NCI-H82 treated with DMSO at 0.1 percent for 48 hours (cell line): Measurements from ENCODE around the gene STAB1.

Source experiments
- DNase-seq: peaks from one replicate; lab custom pipeline; 2025; ENCODE audit not compliant: unreplicated experiment; lab: John Stamatoyannopoulos, UW

The STAB1 gene

DNA sequence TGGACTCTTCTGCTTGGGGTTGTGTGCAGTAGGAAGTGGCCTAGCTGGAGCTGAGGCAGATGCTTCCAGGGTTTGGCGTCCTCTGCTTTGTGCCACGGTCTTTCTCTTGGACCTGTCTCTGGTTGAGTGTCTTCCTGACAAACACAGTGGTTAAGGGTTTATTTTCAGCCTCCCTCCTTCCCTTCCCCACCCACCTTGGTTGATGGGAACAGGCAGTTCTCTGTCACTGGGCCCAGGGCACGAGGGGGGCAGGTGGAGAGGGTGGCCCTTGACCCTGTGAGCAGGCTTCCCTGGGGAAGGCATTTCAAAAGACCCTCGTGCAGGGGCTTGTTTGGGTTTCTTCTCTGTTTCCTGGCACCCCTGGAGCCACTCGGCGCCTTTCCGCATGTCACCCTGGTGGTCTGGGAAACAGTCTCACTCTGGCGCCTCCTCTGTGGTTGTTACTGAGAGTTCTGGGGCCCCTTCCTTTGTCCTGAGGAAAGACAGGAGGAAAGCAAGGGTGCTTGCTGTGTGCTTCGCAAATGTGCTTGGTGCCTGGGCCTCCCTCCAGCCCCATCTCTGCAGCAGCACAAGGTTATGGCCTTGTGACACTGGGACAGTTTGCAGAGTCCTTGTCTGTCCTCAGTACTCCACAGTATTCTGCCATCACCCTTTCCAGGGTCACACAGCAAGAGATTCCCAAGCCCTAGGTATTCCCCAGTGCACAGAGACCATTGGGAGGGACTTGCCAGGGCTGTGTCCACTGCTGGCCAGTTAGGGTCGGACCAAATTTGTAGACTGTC is 10.3 kb upstream of the STAB1 start:
- no peak for DNase-seq

DNA sequence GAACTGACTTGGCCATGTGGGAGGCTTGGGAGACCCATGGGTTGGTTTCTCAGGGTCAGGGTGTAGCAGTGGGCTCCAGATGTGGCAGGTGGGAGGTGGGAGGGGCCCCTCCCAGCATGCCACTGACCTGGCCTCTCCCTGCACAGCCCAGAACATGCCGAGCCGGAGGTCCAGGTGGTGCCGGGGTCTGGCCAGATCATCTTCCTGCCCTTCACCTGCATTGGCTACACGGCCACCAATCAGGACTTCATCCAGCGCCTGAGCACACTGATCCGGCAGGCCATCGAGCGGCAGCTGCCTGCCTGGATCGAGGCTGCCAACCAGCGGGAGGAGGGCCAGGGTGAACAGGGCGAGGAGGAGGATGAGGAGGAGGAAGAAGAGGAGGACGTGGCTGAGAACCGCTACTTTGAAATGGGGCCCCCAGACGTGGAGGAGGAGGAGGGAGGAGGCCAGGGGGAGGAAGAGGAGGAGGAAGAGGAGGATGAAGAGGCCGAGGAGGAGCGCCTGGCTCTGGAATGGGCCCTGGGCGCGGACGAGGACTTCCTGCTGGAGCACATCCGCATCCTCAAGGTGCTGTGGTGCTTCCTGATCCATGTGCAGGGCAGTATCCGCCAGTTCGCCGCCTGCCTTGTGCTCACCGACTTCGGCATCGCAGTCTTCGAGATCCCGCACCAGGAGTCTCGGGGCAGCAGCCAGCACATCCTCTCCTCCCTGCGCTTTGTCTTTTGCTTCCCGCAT is 7.9 kb upstream of the STAB1 start:
- DNase-seq, result no peak

DNA sequence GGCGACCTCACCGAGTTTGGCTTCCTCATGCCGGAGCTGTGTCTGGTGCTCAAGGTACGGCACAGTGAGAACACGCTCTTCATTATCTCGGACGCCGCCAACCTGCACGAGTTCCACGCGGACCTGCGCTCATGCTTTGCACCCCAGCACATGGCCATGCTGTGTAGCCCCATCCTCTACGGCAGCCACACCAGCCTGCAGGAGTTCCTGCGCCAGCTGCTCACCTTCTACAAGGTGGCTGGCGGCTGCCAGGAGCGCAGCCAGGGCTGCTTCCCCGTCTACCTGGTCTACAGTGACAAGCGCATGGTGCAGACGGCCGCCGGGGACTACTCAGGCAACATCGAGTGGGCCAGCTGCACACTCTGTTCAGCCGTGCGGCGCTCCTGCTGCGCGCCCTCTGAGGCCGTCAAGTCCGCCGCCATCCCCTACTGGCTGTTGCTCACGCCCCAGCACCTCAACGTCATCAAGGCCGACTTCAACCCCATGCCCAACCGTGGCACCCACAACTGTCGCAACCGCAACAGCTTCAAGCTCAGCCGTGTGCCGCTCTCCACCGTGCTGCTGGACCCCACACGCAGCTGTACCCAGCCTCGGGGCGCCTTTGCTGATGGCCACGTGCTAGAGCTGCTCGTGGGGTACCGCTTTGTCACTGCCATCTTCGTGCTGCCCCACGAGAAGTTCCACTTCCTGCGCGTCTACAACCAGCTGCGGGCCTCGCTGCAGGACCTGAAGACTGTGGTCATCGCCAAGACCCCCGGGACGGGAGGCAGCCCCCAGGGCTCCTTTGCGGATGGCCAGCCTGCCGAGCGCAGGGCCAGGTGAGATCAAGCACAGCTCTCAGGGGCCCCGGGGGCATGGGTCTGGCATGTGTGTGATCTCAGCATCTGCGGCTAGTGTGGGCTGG is 7.1 kb upstream of the STAB1 start:
- DNase-seq, result no peak

DNA sequence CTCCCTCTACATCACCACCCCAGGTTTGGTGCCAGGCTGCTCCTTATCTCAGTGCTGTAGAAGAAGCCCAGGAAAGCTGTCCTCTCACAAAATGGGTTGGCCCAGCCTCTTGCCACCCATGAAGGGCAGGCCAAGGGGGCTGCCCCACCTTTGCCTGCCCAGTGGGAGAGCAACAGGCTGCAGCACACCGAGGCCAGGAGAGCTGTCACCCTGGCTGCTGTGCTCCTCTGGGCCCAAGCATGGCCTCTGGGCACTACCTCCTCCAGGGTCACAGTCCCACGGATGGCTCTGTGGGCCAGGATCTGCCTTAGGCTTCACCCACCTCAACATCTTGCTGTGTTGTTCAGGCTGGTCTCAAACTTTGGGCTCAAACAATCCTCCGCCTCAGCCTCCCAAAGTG is 6.4 kb upstream of the STAB1 start:
- no peak for DNase-seq

DNA sequence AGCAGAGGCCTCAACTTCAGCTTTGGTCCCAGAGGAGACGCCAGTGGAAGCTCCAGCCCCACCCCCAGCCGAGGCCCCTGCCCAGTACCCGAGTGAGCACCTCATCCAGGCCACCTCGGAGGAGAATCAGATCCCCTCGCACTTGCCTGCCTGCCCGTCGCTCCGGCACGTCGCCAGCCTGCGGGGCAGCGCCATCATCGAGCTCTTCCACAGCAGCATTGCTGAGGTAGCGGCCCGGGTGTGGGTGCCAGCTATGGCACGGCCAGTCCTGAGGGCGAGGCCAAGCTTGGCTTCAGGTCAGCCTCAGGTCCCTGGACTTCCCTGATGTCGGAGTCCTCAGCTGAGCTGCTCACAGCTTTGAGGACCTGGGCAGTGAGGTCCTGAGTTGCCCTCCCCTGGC is 5.7 kb upstream of the STAB1 start:
- DNase-seq, result no peak

DNA sequence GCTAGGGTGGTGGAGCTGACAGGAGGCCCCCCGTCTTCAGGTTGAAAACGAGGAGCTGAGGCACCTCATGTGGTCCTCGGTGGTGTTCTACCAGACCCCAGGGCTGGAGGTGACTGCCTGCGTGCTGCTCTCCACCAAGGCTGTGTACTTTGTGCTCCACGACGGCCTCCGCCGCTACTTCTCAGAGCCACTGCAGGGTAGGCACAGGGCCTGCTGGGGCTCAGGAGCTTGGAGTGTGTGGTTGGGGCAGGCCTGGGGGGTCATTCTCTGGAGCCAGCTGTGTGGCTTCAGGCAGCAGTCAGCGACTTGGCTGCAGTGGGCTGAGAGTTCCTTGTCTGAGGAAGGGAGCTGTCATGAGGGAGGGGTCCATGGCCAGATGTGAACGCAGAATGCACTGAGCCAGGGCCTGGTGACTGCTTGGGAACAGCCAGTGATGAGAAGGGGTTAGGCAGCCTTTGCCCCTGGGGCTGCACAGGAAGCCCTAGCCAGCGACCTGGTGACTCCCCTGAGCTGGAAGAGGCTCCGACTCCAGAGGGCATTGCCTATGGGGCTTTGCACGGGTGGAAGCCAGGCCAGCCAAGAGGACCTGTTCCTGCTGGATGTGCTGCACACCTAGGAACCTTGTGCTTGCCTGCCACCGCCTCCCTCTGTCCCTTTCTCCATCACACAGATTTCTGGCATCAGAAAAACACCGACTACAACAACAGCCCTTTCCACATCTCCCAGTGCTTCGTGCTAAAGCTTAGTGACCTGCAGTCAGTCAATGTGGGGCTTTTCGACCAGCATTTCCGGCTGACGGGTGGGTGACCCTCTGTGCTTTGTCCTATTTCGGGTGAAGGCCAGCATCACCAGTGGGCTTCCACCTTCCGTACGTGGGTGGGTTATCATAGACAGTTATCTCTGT is 4.9 kb upstream of the STAB1 start:
- DNase-seq, result no peak

DNA sequence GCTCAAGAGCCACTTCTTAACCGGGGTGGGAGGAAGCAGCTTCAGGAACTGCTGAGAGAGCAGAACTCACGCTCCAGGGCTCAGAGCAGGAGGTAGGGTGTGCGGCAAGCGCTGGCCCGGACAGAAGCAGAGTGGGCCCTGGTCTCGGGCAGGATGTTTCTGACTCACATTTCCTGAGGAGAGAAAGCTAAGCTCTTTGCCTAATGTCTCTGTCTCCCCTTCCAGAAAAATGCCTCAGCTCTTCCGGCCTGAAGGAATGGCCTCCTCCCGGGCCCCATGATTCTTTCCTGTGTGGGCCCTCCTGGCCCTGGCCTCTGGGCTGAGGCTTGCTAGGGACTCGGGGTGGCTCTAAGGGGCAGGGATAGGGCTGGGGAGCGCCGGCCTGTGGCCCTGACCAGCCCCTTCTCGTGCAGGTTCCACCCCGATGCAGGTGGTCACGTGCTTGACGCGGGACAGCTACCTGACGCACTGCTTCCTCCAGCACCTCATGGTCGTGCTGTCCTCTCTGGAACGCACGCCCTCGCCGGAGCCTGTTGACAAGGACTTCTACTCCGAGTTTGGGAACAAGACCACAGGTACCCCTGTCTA is 4.1 kb upstream of the STAB1 start:
- DNase-seq, result no peak

DNA sequence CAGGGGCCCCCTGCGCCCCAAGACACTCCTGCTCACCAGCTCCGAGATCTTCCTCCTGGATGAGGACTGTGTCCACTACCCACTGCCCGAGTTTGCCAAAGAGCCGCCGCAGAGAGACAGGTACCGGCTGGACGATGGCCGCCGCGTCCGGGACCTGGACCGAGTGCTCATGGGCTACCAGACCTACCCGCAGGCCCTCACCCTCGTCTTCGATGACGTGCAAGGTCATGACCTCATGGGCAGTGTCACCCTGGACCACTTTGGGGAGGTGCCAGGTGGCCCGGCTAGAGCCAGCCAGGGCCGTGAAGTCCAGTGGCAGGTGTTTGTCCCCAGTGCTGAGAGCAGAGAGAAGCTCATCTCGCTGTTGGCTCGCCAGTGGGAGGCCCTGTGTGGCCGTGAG is 3.1 kb upstream of the STAB1 start:
- DNase-seq, result no peak

DNA sequence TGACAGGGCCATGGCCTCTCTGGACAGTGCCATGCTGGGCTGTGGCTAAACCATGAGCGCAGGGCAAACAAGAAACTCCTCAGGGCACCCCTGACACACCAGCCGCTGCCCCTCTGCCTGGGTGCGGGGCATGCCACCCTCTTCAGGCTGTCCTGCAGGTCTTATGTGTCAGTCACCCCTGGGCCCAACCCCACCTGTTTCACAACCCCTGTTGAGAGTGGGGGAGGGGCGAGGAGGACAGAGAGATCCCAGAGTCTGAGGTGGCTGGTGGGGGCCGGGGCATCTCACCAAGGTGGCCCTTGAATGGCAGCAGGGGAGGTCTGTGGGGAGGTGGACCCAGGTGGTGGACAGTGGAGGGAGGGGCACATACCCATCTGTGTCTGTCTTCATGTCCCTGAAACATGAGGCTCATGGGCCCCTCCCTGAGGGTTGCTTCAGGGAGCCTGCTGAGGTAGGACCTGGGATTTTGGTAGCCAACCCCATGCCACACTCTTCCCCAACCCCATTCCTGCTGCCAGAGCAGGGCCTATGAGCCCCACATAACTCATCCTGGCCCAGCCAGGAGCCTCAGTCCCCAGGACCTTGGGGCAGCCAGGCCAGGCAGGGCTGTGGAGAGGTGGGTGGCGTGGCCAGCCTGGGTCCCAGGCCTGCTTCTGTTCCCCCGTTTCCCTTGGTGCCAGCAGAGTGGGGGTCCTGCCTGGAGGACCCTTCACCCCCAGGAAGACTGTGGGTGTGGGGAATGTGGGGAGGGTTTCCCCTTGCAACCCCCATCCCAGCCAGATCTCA is 1.7 kb upstream of the STAB1 start:
- no peak for DNase-seq

DNA sequence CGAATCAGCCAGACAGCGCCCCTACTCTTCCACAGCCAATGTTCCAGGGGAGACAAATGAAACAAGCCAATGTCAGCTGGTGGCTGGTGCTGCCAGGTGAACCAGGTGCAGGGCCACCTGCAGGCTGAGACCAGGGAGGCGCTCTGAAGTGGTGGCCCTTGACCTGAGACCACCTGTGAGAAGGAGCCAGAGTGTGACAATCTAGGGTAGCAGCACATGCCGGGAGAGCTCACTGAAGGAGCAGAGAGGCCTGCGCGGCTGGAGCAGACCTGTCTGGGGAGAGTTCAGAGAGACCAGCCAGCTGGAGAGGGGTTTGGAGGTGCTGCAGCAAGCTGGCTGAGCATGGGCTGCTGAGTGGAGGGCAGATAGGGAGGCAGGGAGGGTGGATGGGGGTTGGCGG is 693 bp upstream of the STAB1 start:
- no peak for DNase-seq

DNA sequence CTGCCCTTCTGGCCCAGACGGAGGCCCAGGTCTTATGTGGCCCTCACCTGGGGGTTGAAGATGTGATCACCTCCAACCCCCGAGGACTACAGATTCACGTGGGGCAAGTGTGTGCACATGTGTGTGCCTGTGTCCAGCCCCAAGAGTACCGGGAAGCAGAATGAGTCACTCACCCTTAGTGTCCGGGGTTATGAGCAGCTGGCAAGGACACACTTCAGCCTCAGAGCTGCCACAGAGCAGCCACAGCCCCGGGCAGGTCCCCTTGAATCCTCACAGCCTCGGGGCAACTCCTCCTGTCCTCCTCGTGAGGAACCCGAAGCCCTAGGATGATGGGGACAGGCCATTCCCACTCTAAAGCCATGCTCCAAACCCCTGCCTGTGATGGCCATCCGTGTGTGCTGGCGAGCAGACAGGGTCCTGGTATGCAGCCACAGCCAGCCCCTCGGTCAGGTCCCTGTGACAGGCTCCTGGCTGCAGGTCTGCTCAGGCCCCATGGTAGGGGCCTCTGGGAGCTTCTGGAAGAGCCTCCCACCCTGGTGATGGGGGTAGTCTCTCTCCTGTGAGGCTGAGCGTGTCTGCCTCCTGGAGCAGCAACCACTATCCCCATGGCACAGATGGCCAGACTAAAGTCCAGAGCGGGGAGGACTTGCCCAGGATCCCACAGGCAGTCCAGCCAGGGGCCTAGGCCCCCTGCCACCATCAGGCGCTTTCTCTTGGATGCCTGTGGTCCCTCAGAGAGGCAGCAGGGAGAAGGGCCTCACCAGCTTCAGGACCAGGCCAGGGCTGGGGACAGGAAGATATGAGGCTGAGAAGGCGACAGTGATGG is 852 bp downstream of the STAB1 start:
- DNase-seq, result no peak

DNA sequence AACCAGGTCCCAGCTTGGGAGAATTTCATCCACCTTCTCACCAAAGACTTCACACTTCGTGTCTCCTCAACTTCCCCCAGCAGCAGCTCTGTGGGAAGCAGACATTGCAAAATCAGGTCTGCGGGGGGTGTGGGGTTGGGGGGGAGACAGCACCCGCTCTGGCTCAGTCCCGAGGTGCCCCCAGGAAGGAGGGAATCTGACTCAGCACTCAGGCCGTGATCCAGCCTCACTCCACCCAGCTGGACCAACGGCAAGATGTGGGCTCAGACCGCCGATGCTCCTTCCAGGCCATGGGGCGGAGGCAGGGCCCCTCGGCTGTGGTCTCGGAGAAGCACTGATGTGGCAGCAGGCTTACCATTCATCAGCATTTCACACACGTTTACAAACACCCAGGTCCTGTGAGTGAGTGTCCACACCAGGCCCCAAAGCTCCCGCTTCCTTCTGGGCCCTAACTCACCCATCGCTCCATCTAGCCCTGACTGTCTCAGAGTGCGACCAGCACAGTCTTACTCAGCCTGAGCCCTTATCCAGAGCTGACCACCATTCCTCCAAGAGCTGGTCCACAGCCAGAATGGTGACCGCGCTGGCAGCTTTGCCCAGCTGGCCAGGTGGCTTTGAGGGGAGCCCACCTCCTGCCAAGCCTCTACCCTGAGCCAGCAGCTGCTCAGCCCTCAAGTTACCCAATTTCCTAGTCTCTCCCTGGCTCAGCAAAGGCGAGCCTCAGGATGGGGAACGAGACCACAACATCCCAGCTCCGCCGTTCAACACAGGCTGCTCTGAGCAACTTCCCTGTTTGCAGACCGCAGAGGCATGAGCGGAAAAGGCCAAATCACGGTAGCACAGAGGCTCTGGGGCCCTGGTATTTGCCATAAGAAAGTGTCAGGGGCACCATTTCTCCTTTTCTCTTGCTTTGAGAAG is 3.3 kb downstream of the STAB1 start:
- DNase-seq, result no peak

DNA sequence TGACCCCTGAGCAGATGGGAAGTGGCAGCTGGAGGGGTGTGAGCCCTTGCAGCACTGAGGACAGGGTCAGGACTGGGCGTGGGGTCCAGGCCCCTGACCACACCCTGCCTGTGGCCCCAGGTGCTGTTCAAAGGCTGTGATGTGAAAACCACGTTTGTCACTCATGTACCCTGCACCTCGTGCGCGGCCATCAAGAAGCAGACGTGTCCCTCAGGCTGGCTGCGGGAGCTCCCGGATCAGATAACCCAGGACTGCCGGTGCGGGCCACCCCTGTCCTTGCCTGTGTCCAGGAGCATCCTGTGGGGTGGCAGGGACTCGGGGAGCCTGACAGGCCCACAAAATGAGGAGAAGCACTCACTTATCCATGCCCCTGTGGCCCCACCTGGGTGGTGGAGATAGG is 5.9 kb downstream of the STAB1 start:
- no peak for DNase-seq

DNA sequence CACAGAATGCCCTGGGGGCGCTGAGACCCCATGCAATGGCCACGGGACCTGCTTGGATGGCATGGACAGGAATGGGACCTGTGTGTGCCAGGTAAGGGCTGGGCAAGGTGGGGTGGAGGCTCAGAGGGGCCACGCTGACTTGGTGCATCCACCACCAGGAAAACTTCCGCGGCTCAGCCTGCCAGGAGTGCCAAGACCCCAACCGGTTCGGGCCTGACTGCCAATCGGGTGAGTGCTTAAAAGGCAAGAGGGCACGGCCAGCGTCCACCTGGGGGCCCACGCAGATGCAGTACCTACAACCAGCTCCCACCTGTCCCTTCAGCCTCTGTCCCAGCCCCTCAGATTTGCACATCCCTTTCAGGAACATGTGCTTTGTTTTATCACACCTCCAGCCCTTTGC is 6.9 kb downstream of the STAB1 start:
- DNase-seq, result no peak

DNA sequence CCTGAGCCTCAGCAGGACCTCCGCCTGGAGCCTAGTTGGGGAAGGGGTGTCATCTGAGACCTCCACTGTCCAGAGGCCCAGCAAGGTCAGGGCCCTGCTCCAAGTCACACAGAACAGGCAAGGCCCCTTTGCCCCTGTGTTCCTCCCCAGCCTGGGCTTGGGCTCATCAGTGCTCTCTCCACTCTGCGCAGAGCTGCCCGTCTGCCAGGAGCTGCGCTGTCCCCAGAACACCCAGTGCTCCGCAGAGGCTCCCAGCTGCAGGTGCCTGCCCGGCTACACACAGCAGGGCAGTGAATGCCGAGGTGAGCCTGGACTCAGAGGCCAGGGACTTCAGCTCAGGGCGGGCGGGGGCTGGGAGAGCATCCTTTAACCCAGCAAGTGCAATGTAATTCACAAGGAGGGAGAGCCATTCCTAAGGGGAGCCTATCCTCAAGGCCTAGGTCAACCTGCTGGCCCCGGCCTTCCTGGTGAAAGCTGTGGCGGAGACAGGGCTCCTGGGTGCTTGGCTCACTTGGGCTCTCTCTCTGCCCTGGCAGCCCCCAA is 7.7 kb downstream of the STAB1 start:
- no peak for DNase-seq

DNA sequence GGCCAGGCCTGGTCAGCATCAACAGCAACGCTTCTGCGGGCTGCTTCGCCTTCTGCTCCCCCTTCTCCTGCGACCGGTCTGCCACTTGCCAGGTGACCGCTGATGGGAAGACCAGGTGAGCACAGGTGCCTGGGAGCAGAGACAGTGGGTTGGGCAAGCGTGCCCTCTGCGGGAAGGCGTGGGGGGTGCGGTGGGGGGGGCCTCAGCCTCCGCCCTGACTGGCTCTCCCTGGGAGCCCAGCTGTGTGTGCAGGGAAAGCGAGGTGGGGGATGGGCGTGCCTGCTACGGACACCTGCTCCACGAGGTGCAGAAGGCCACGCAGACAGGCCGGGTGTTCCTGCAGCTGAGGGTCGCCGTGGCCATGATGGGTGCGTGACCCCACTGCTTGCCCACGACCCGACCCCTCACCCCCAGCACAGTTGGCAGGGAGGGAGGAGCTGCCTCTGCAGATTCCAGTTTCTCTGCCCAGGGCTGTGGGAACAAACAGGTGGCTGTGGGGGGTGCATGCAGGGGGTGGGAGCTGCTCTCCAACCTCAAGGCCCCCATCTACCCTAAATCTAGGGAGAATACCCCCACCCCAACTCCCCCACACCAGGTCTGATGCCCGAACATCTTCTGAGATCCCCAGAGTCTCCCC is 8.8 kb downstream of the STAB1 start:
- DNase-seq, result no peak

DNA sequence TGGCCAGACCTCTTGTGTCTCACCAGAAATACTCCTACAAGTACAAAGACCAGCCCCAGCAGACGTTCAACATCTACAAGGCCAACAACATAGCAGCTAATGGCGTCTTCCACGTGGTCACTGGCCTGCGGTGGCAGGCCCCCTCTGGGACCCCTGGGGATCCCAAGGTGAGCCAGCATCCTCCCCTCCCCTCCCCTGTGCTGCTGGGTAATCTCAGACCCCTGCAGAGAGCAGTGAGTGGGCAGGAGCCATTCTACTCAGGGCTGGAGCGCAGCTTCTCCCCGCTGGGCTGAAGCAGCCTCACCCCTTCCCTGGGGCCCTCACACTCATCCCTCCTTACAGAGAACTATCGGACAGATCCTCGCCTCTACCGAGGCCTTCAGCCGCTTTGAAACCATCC is 9.8 kb downstream of the STAB1 start:
- no peak for DNase-seq
